Suppressor macrophage treated with lipopolysaccharide for 4 hours (primary cell): ENCODE data around the gene GAPDH.
"Not testable (repeated sequence)": the region's sequence is repeated elsewhere in the genome, so short reads cannot be mapped to it uniquely, and the experiment has no call there.

Source experiments
- DNase-seq: peaks from one replicate; pipeline ENCODE4 v3.0.0-alpha.2; 2020

GAPDH gene

DNA sequence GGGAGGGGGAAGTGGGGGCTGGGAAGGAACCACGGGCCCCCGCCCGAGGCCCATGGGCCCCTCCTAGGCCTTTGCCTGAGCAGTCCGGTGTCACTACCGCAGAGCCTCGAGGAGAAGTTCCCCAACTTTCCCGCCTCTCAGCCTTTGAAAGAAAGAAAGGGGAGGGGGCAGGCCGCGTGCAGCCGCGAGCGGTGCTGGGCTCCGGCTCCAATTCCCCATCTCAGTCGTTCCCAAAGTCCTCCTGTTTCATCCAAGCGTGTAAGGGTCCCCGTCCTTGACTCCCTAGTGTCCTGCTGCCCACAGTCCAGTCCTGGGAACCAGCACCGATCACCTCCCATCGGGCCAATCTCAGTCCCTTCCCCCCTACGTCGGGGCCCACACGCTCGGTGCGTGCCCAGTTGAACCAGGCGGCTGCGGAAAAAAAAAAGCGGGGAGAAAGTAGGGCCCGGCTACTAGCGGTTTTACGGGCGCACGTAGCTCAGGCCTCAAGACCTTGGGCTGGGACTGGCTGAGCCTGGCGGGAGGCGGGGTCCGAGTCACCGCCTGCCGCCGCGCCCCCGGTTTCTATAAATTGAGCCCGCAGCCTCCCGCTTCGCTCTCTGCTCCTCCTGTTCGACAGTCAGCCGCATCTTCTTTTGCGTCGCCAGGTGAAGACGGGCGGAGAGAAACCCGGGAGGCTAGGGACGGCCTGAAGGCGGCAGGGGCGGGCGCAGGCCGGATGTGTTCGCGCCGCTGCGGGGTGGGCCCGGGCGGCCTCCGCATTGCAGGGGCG is at the start of gene GAPDH:
Gene GAPDH, plus strand, starts transcription at position 595 of the 772 bp plus-strand sequence. CDS start 316 bp downstream, outside the sequence.
- DNase-seq = peak; percentile 98

DNA sequence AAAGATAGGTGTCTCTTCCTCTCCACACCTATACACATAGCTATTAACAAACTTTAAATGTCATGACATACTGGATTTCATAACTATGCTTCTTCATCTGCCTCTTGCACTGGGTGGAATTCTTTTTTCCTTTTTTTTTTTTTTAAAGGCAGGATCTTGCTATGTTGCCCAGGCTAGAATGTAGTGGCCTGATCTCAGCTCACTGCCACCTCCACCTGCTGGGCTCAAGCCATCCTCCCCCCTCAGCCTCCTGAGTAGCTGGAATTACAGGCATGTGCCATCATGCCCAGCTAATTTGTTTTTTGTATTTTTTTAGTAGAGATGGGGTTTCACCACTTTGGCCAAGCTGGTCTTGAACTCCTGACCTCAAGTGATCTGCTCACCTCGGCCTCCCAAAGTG is 46.1 kb upstream of the GAPDH start:
- no peak for DNase-seq

DNA sequence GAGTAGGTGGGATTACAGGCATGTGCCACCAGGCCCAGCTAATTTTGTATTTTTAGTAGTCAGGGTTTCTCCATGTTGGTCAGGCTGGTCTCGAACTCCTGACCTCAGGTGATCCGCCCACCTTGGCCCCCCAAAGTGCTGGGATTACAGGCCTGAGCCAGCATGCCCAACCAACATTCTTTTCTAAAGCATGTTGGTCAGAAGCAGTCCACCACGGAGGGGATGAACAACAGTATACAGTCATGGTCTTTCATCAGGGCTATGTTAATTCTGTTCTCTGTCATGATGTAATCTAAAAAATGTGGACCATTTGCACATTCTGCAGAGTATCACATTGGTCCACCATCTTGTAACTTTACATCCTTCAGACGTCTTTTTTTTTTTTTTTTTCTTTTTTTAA is 44.9 kb upstream of the GAPDH start:
- no peak for DNase-seq

DNA sequence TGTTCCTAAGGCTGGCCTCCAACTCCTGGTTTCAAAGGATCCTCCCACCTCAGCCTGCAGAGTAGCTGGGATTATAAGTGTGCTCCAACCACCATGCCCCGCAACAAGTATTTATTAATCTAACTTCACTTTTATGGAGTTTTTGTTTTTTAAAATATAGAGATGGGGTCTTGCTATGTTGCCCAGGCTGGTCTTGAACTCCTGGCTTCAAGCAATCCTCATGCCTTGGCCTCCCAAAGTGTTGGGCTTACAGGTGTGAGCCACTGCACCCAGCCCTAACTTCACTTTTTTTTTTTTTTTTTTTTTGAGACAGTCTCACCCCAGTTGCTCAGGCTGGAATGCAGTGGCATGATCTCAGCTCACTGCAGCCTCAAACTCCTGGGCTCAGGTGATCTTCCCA is 43.6 kb upstream of the GAPDH start:
- not testable (repeated sequence) for DNase-seq

DNA sequence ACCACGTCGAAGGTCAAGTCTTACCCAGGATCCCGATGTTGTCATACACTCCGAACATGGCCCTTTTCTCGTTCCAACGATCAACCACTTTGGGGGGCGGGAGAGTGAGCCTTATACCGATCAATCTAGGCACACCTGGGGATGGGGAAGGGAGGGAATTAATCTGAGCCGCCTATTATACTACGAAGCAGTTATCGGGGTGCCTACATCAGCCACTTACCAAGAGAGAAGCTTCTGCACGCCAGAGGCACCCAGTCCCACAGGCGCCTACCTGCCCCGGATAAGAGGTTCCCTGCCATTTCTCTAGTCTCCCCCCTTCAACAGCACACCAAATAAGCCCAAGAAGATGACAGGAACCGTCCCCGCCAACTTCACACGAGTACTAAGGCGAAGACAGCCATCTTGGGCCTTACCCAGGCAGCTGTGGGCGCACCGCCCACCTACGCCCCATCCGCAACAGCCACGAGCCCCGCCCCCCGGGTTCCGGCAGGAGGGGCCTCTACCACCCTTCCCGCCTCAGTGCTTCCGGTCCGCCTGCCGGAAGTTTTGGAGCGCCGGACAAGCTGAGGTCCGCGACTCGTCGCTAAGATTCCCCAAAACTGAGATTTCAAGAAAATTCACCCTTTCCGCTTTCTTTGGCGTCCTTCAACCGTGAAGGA is 41.4 kb upstream of the GAPDH start, which contains the start of gene MRPL51:
Gene MRPL51, minus strand, starts transcription at position 425 of the 659 bp plus-strand sequence. Its CDS starts 126 bp downstream, at position 299.
- DNase-seq = peak; percentile 98

DNA sequence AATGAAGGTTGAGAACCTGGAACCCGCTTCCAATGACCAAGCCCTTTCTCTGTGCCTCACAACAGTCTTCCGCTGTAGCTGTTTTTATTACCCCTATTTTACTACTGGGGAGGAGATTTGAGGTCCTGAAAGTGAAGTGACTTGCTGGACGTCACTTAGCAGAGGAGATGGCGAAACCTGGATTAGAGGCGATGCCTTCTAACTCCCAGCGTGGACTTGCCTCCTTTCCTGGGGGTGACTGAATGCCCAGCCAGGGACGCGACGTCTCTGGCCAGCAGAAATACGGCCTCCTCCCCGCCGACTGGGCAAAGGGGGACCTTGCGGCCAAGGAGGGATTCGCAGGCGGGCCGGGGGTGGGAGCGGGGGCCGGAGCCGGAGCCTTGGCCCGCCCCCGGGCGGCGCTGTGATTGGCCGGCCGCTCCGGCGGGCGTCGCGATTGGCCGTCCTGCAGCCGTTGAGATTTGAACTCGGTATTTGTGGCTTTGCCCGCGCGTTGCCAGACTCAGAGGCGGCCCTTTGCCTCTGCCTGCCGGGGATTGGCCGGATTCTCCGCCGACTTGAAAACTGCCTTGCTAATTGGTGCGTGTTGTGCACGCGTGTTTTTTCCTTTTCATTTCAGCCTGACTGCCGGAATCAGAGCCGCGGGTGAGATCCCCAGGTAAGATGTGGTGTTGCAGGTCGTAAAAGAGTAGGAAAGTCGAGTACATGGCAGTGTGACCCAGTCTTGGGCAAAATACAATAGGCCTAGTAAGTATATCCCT is 40.6 kb upstream of the GAPDH start, which contains the start of gene NCAPD2:
Gene NCAPD2, plus strand, starts transcription at position 606 of the 761 bp plus-strand sequence. CDS start 997 bp downstream, outside the sequence.
- DNase-seq = peak; percentile 97

DNA sequence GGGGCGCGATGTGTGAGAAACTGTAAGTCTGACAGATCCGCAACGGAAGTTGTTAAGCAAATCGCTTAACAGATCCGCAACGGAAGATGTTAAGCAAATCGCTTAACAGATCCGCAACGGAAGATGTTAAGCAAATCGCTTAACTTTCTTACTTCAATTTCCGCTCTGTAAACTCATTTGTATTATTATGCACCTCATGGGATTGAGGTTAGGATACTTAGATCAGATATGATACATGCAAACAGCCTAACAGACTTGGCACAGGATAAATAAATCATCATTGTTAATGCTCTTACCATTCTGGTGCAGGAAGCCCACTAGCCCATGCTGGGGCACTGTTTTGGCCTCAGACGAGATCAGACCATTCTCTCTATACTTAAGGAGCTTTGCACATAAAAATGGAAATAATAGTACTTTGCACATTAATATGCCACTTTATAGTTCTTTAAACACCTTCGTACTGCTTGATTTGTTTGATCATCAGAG is 40.0 kb upstream of the GAPDH start:
- DNase-seq = no peak

DNA sequence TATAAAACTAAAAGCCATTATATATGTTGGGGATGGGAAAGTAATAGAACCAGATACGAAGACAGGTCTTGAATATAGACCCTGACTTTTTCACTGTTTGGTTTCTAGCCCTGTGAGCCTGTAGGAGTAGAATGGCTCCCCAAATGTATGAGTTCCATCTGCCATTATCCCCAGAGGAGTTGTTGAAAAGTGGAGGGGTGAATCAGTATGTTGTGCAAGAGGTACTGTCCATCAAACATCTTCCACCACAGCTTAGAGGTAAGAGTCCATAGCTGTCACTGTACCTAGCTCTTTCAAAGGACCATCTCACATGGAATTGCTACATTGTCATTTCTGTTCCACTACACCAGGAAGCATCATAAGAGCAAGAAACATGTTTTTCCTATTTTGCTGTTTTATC is 39.3 kb upstream of the GAPDH start:
- peak; percentile 8 for DNase-seq

DNA sequence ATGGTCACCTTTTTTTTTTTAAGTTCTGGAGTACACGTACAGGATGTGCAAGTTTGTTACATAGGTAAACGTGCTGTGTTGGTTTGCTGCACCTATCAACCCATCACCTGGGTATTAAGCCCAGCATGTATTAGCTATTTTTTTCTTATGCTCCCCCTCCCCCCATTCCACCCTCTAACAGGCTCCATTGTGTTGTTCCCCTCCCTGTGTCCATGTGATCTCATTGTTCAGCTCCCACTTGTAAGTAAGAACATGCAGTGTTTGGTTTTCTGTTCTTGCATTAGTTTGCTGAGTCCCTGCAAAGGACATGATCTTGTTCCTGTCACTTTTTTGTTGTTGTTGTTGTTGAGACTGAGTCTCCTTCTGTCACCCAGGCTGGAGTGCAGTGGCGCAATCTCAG is 37.0 kb upstream of the GAPDH start:
- not testable (repeated sequence) for DNase-seq

DNA sequence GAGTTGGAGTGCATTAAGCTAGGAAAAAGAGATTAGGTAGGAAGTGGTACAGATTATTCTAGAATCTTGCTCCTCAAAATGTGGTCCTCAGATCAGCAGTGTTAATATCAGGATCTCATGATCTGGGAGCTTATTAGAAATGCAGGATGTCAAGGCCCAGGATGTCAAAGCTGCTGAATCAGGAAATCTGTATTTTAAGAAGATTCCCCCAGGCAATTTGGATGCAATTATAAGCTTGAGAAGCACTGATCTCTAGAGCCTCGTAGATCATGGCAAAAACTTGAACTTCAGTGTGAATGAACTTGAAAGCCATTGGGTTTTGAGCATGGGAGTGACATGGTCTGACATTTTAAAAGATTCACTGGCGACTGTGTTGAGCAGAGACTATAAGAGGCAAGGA is 33.9 kb upstream of the GAPDH start:
- no peak for DNase-seq

DNA sequence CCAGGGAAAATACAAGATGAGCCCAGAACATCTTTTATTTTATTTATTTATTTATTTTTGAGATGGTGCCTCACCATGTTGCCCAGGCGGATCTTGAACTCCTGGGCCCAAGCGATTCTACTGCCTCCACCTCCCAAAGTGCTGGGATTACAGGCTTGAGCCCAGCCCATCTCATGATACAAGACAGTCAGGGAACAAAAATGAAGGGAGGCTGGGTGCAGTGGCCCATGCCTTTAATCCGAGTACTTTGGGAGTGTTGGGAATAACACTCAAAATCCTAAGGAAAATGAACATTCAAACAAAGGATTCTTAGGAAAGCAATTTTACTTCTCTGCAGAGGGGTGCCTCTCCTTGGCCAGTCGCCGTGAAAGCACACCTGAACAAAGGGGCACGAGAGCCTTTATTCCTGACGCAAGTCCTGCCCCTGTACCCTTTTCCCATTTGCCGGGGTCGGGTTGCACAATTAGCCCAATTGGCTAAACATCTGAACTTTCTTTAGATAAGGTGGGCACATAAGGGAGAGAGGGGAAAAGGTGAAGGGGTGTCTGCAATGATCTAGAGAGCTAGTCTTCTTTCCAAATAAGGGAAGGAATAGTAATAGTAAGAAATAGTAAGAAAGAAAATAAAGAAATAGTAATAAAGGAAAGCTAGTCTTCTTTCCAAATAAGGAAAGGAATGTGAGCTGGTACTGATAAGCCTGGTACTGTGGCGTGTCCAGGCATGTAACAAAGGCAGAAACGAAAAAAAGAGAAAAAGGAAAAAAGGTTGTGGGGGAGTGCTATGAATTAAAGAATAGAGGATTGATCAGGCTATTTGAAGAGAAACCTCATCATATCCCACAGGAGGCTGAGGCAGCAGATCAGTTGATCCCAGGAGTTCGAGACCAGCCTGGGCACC is 27.0 kb upstream of the GAPDH start:
- DNase-seq = no peak

DNA sequence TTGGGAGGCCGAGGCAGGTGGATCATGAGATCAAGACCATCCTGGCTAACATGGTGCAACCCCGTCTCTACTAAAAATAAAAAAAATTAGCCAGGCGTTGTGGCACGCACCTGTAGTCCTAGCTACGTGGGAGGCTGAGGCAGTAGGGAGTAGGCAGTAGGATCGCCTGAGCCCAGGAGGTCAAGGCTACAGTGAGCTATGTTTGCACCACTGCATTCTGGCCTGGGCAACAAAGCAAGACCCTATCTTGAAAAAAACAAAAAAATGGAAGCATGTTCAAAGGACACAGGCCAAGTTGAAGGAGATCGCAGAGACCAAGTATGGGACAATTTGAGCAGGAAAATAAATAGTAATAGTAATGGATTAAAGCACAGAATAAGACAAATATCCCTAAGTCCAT is 26.2 kb upstream of the GAPDH start:
- DNase-seq = no peak

DNA sequence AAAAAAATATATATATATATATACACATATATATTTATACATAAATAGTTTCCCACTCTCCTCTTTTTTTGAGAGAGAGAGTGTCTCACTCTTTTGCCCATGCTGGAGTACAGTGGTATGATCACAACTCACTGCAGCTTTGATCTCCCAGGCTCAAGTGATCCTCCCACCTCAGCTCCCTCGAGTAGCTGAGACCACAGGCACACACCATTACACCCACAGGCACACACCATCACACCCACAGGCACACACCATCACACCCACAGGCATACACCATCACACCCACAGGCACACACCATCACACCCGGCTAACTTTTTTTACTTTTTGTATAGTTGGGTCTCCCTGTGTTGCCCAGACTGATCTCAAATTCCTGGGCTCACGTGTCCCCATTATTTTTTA is 14.1 kb upstream of the GAPDH start:
- no peak for DNase-seq

DNA sequence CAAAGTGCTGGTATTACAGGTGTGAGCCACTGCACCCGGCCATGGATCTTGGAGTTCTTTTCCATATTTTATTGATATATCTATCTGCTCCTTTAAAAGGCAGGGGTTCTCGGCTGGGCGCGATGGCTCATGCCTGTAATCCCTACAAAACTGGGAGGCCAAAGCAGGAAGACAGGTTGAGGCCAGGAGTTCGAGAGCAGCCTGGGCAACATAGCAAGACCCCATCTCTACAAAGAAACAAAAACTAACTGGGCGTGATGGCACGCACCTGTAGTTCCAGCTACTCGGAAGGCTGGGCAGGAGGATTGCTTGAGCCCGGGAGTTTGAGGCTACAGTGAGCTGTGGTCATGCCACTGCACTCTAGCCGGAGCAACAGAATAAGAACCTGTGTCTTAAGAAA is 12.1 kb upstream of the GAPDH start:
- DNase-seq = no peak

DNA sequence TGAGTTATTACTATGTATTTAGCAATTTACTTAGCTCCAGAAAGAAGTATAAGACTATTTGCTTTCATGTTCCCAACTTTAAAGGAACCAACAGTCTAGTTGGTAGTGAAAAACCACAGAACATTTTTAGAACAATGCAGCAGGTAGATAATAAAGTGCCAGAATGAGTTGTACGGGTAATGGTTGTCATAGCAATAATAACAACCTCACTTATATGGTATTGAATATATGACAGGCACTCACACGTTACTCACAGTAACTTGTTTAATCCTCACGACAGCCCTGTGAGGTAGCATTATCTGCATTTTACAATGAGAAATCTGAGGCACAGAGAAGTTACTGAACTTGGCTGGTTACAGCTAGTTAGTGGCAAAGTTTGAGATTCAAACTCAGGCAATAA is 10.6 kb upstream of the GAPDH start:
- DNase-seq = no peak

DNA sequence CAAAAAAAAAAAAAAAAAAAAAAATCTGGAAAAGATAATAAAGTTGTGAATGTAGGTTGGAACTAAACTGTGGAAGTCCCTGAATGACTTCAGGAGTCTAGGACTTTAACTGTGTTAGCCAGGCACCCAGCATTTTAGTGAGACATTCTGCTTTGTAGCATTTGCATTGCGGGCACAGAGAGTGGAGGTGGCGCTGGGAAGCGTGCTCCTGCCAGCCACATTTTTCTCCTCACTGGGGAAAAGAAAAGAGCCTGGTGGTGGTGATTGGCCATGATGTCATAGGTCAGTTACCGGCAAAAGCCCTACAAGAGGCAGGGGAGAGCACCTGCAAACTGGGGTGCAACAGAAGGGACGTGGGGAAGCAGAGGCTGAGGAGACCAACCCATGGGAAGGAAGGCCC is 9.7 kb upstream of the GAPDH start:
- DNase-seq = no peak

DNA sequence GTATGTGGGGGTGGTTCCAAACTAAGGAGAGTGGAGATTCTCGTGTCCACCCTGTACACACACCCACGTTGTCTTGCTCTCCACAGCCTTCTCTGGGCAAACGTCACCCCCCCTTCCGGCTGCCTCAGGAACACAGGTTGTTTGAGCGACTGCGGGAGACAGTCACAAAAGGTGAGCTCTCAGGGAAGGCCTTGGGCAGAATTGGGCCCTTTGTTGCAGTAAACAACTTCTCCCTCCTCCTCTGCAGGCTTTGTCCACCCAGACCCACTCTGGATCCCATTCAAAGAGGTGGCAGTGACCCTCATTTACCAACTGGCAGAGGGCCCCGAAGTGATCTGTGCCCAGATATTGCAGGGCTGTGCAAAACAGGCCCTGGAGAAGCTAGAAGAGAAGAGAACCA is 8.1 kb upstream of the GAPDH start:
- DNase-seq = no peak

DNA sequence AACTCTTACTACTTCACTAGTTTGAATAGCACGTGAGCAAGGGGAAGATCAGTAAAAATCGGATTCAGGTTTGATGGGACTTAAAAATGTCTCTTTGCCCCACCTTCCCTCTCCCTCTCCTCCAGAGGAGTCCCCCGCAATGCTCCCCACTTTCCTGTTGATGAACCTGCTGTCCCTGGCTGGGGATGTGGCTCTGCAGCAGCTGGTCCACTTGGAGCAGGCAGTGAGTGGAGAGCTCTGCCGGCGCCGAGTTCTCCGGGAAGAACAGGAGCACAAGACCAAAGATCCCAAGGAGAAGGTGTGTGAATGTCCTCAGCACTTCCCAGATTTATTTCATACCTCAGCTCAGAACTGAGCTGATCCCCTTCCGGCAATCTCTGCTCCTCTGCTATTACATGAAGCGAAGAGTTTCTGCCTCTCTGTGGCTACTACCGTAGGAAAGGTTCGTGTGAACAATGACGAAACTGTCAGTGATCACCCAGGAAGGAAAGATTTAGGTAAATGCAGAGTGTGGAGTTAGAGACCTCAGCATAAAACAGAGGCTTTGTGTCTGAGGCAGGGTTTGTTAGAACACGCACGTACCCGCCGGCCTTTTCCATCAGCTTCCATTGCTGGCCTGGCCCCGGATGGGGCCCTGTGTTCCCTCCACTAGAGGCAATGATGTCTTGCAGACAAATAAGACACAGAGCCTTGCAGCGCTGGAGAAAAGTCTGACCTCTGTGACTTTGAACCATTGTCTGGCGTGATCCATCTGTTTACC is 7.4 kb upstream of the GAPDH start:
- no peak for DNase-seq

DNA sequence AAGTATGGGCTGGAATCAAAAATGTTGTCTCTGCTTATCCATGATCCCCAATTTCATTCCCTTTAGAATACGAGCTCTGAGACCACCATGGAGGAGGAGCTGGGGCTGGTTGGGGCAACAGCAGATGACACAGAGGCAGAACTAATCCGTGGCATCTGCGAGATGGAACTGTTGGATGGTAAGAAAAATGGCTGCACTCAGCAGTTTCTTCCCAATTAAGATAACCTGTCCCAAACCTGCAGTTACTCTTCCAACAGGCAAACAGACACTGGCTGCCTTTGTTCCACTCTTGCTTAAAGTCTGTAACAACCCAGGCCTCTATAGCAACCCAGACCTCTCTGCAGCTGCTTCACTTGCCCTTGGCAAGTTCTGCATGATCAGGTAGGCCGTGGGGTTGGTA is 6.6 kb upstream of the GAPDH start:
- no peak for DNase-seq

DNA sequence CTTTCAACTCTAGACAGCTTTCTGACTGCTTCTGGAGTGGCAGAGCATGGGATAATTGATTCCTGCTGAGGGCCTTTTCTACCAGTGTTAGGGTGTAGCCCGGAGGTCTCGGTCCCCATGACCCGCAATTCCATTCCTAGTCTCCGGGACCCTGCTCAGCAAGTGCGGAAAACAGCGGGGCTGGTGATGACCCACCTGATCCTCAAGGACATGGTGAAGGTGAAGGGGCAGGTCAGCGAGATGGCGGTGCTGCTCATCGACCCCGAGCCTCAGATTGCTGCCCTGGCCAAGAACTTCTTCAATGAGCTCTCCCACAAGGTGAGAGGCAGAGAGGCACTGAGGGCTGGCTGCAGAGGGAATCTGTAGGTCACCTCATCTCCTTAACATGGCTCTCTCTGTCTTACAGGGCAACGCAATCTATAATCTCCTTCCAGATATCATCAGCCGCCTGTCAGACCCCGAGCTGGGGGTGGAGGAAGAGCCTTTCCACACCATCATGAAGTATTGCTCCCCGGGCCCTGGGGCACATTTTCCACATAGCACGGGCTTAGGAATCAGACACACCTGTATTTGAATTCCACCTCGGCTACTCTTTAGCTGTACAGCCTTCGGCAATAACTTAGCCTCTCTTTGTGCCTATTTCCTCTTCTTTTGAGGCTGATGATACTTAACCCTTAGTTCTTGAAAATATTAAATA is 5.6 kb upstream of the GAPDH start:
- no peak for DNase-seq

DNA sequence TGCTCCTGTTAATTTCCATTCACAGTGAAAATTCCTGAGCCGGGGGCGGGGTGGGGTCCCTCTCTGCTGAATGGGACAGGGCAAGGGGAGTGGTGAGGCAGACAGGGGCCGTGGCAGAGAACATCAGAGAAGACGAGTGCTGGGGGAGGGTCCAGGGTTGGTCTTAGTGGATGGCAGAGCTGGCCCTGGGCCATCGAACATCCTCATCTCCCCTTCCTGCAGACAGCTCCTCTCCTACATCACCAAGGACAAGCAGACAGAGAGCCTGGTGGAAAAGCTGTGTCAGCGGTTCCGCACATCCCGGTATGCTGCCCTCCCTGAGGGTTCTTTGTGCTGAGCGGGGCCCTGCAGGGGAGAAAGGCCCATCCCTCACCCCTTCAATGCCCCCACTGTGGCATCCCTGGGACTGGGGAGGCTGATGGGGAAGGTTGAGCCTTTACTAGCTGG is 5.0 kb upstream of the GAPDH start:
- DNase-seq = no peak
